Stimulated activated naive CD8-positive, alpha-beta T cell treated with anti-CD3 and anti-CD28 coated beads, Interleukin-15, Interleukin-2, amounts not matched to agents 100 ng/mL and 50 ng/mL, for 24 hours (primary cell): ENCODE data around the gene SYMPK.

Experiments used
- H3K27ac Mint-ChIP-seq: one replicate; pipeline ENCODE4 v1.8.0; 2021; ENCODE audit warnings: mild to moderate bottlenecking, mixed read lengths
- H3K27me3 Mint-ChIP-seq: one replicate; pipeline ENCODE4 v1.8.0; 2021; ENCODE audit warnings: mixed read lengths
- H3K36me3 Mint-ChIP-seq: one replicate; pipeline ENCODE4 v1.8.0; 2021; ENCODE audit warnings: low read depth, mixed read lengths
- H3K4me1 Mint-ChIP-seq: one replicate; pipeline ENCODE4 v1.8.0; 2021; ENCODE audit warnings: low read depth, mixed read lengths
- H3K4me3 Mint-ChIP-seq: one replicate; pipeline ENCODE4 v1.8.0; 2021; ENCODE audit warnings: mild to moderate bottlenecking, mixed read lengths
- H3K9me3 Mint-ChIP-seq: one replicate; pipeline ENCODE4 v1.8.0; 2021; ENCODE audit warnings: mixed read lengths

The SYMPK gene

GRCh38 chr19:45863840-45864628 lies 1.1 kb upstream of the SYMPK start, which contains the start of gene FOXA3:
TSS of gene FOXA3 (plus strand) at chr19:45864326. CDS start at chr19:45864457, 131 bp downstream.
- Mint-ChIP-seq H3K4me1 (peaks cover 30% of the 10 kb centered on the region), H3K9me3 (no peaks in the 10 kb centered on the region), H3K4me3 (peak within 1 kb of the TSS; percentile 95), H3K27ac (peak within 1 kb of the TSS; percentile 99), H3K27me3 (peaks cover 30% of the 10 kb centered on the region), H3K36me3 (peaks cover 16% of the 10 kb centered on the region)

GRCh38 chr19:45863335-45863839 lies 440 bp upstream of the SYMPK start:
- H3K36me3 Mint-ChIP-seq: peaks cover 22% of the 10 kb centered on the region
- peaks cover 30% of the 10 kb centered on the region for H3K4me1 Mint-ChIP-seq
- peak overlapping the region; percentile 99 for H3K27ac Mint-ChIP-seq
- no peaks in the 10 kb centered on the region for H3K9me3 Mint-ChIP-seq
- peak overlapping the region; percentile 95 for H3K4me3 Mint-ChIP-seq
- peaks cover 30% of the 10 kb centered on the region for H3K27me3 Mint-ChIP-seq

GRCh38 chr19:45862271-45862563 lies 730 bp downstream of the SYMPK start:
- Mint-ChIP-seq H3K4me3 (peak overlapping the region; percentile 95), H3K9me3 (no peaks in the 10 kb centered on the region), H3K27ac (peak overlapping the region; percentile 99), H3K27me3 (peaks cover 30% of the 10 kb centered on the region), H3K36me3 (peaks cover 28% of the 10 kb centered on the region), H3K4me1 (peaks cover 30% of the 10 kb centered on the region)

- H3K27ac Mint-ChIP-seq: peak overlapping the region; percentile 32
- no peaks in the 10 kb centered on the region for H3K9me3 Mint-ChIP-seq
- H3K27me3 Mint-ChIP-seq: peaks cover 23% of the 10 kb centered on the region
- peaks cover 30% of the 10 kb centered on the region for H3K4me1 Mint-ChIP-seq
- peak overlapping the region; percentile 95 for H3K4me3 Mint-ChIP-seq
- peaks cover 33% of the 10 kb centered on the region for H3K36me3 Mint-ChIP-seq
These were observed 2.3 kb downstream of the SYMPK start for GRCh38 chr19:45860359-45861259.

GRCh38 chr19:45854167-45854778 lies 8.7 kb downstream of the SYMPK start:
- Mint-ChIP-seq H3K4me1 (no peaks in the 10 kb centered on the region), H3K4me3 (no peak overlapping the region), H3K9me3 (no peaks in the 10 kb centered on the region), H3K36me3 (peaks cover 55% of the 10 kb centered on the region), H3K27me3 (no peaks in the 10 kb centered on the region), H3K27ac (no peak overlapping the region)

- Mint-ChIP-seq H3K9me3 (no peaks in the 10 kb centered on the region), H3K27me3 (no peaks in the 10 kb centered on the region), H3K36me3 (peaks cover 50% of the 10 kb centered on the region), H3K4me1 (no peaks in the 10 kb centered on the region), H3K4me3 (no peak overlapping the region), H3K27ac (no peak overlapping the region)
These were observed 10.0 kb downstream of the SYMPK start for GRCh38 chr19:45852983-45853382.

GRCh38 chr19:45852145-45852750 lies 10.7 kb downstream of the SYMPK start:
- no peak overlapping the region for H3K27ac Mint-ChIP-seq
- no peaks in the 10 kb centered on the region for H3K9me3 Mint-ChIP-seq
- no peak overlapping the region for H3K4me3 Mint-ChIP-seq
- no peaks in the 10 kb centered on the region for H3K27me3 Mint-ChIP-seq
- no peaks in the 10 kb centered on the region for H3K4me1 Mint-ChIP-seq
- H3K36me3 Mint-ChIP-seq: peaks cover 56% of the 10 kb centered on the region

- Mint-ChIP-seq H3K36me3 (peaks cover 64% of the 10 kb centered on the region), H3K4me1 (no peaks in the 10 kb centered on the region), H3K4me3 (no peak overlapping the region), H3K27me3 (no peaks in the 10 kb centered on the region), H3K27ac (no peak overlapping the region), H3K9me3 (no peaks in the 10 kb centered on the region)
These were observed 14.0 kb downstream of the SYMPK start for GRCh38 chr19:45848922-45849321.

- Mint-ChIP-seq H3K36me3 (peaks cover 69% of the 10 kb centered on the region), H3K4me1 (no peaks in the 10 kb centered on the region), H3K27ac (peak overlapping the region; percentile 26), H3K9me3 (no peaks in the 10 kb centered on the region), H3K4me3 (no peak overlapping the region), H3K27me3 (no peaks in the 10 kb centered on the region)
These were observed 15.3 kb downstream of the SYMPK start for GRCh38 chr19:45847663-45848062.

- no peak overlapping the region for H3K27ac Mint-ChIP-seq
- H3K9me3 Mint-ChIP-seq: no peaks in the 10 kb centered on the region
- H3K4me3 Mint-ChIP-seq: no peak overlapping the region
- no peaks in the 10 kb centered on the region for H3K27me3 Mint-ChIP-seq
- H3K36me3 Mint-ChIP-seq: peaks cover 78% of the 10 kb centered on the region
- H3K4me1 Mint-ChIP-seq: no peaks in the 10 kb centered on the region
These were observed 20.7 kb downstream of the SYMPK start for GRCh38 chr19:45842198-45842597.

GRCh38 chr19:45834970-45835369 lies 28.0 kb downstream of the SYMPK start:
- Mint-ChIP-seq H3K27ac (no peak overlapping the region), H3K9me3 (no peaks in the 10 kb centered on the region), H3K4me3 (no peak overlapping the region), H3K27me3 (no peaks in the 10 kb centered on the region), H3K4me1 (no peaks in the 10 kb centered on the region), H3K36me3 (peaks cover 74% of the 10 kb centered on the region)

- H3K4me3 Mint-ChIP-seq: no peak overlapping the region
- H3K27ac Mint-ChIP-seq: no peak overlapping the region
- H3K9me3 Mint-ChIP-seq: no peaks in the 10 kb centered on the region
- no peaks in the 10 kb centered on the region for H3K4me1 Mint-ChIP-seq
- H3K27me3 Mint-ChIP-seq: no peaks in the 10 kb centered on the region
- peaks cover 60% of the 10 kb centered on the region for H3K36me3 Mint-ChIP-seq
These were observed 34.0 kb downstream of the SYMPK start for GRCh38 chr19:45828945-45829344.

- Mint-ChIP-seq H3K27me3 (no peaks in the 10 kb centered on the region), H3K9me3 (no peaks in the 10 kb centered on the region), H3K36me3 (peaks cover 60% of the 10 kb centered on the region), H3K4me3 (no peak overlapping the region), H3K4me1 (no peaks in the 10 kb centered on the region), H3K27ac (no peak overlapping the region)
These were observed 34.4 kb downstream of the SYMPK start for GRCh38 chr19:45828523-45828922.

GRCh38 chr19:45827459-45828093 lies 35.4 kb downstream of the SYMPK start:
- peaks cover 63% of the 10 kb centered on the region for H3K36me3 Mint-ChIP-seq
- H3K4me1 Mint-ChIP-seq: no peaks in the 10 kb centered on the region
- no peak overlapping the region for H3K27ac Mint-ChIP-seq
- H3K27me3 Mint-ChIP-seq: no peaks in the 10 kb centered on the region
- no peak overlapping the region for H3K4me3 Mint-ChIP-seq
- H3K9me3 Mint-ChIP-seq: no peaks in the 10 kb centered on the region
